ENCODE results near the gene APBB2. TPM values are rescaled to one million over a fixed set of nuclear protein-coding genes. Genes with fewer than 3 reads are reported as not detected.

APBB2 gene
- total and polyA plus RNA-seq, 2 of the 8 experiments (the other 6 are each of a cell fraction or from before 2014, with no cell fraction given) = 58.7 to 59.4 TPM

DNA sequence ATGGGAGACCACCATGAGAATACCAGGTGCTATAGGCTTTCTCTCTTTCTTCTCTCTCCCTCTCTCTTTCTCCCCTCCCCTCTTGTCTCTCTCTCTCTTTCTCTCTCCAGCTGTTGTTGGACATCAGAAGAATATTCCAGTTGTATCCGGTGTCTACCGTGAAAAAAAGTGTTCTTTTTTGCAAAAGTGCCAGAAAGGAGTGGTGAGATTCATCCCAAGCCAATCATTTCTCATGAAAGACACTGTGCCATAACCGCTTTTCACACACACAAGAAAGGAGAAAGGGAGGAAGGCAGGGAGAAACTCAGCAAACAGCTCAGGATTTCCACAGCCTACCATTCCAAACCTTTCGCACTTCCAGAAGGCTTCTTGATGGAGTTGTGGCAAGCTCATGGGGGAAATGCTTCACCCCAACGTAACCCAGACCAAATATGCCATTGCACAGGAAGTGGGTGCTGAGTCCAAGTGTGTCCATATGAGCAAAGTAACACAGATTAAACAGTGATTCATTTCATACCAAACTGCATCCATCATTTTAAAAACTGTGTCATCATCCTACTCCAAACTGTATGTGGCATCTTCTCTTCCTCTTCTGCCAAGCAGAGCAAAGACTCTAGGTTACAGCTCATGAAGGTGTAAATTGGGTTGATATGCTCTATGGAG is 224.0 kb downstream of the APBB2 start:
- Histone ChIP-seq H3K14ac (ENCODE audit: insufficient read length) (no peak overlapping the region), H3K23ac (ENCODE audit: insufficient read length) (no peak overlapping the region), H3K4me3 (ENCODE audit: extremely low read depth in 1 of 4, insufficient read depth in 2 of 4, low read depth in 3 of 4, low read length in 4 of 4) (no peak overlapping the region), H3K56ac (replicated peaks; ENCODE audit: insufficient read length, low read depth, low read length) (no peak overlapping the region), H3K4me1 (replicated peaks in 1 of 4; ENCODE audit: control insufficient read depth in 3 of 4, insufficient read depth in 4 of 4, low read length in 3 of 4) (no peaks in the 10 kb centered on the region), H4K5ac (ENCODE audit: insufficient read length, low read depth, low read length) (no peak overlapping the region), H4K20me1 (replicated peaks in 1 of 2; ENCODE audit: control insufficient read depth in 1 of 2, insufficient read depth in 2 of 2, low read length in 2 of 2) (no peaks in the 10 kb centered on the region), H3K9ac (replicated peaks in 1 of 4; ENCODE audit: extremely low read depth in 1 of 4, low read depth in 3 of 4, low read length in 3 of 4) (no peak overlapping the region), H4K8ac (ENCODE audit: extremely low read depth, insufficient read depth, low read length) (no peak overlapping the region), H4K91ac (replicated peaks; ENCODE audit: insufficient read length, low read length) (no peak overlapping the region), H2BK15ac (ENCODE audit: low read length) (no peak overlapping the region), H2AFZ (ENCODE audit: low read length) (no peak overlapping the region), H3K27me3 (replicated peaks in 1 of 4; ENCODE audit: control insufficient read depth in 3 of 4, extremely low read depth in 1 of 4, insufficient read depth in 3 of 4, low read length in 3 of 4) (no peaks in the 10 kb centered on the region), H3K4me2 (ENCODE audit: insufficient read depth in 1 of 2, low read depth in 2 of 2, low read length in 2 of 2) (no peak overlapping the region), H3K23me2 (ENCODE audit: low read depth, low read length) (no peaks in the 10 kb centered on the region), H2BK20ac (ENCODE audit: low read length) (no peak overlapping the region), H3K18ac (ENCODE audit: extremely low read depth, low read length) (no peak overlapping the region), H3K4ac (replicated peaks; ENCODE audit: insufficient read length, low read depth, low read length) (no peak overlapping the region), H2BK120ac (replicated peaks; ENCODE audit: low read depth, low read length) (no peak overlapping the region), H3K79me2 (ENCODE audit: control insufficient read depth in 1 of 2, insufficient read depth in 2 of 2, low read length in 2 of 2) (no peaks in the 10 kb centered on the region), H2AK5ac (ENCODE audit: low read depth, low read length) (no peak overlapping the region), H2BK5ac (ENCODE audit: low read depth, low read length) (no peak overlapping the region), H3K36me3 (ENCODE audit: control insufficient read depth in 2 of 4, insufficient read depth in 4 of 4, low read length in 3 of 4) (no peaks in the 10 kb centered on the region), H3K27ac (ENCODE audit: low read depth, low read length) (no peak overlapping the region), H2BK12ac (ENCODE audit: low read depth, low read length) (no peak overlapping the region), H3K79me1 (ENCODE audit: low read depth, low read length) (no peaks in the 10 kb centered on the region), H3K9me3 (ENCODE audit: insufficient read depth in 2 of 2, low read depth in 1 of 2, low read length in 1 of 2) (no peaks in the 10 kb centered on the region)
- DNase-seq (ENCODE audit: low read depth in 1 of 2, low spot score in 2 of 2) (no peak), FAIRE-seq (no peak)
- 98% methylated on average over 5 of the region's 5 CpGs; no CpG with 5 or more reads in 1 of the 2 experiments for WGBS, 2 experiments (ENCODE audit: extremely low coverage in 1 of 2, insufficient coverage in 1 of 2, insufficient read length in 1 of 2, insufficient replicate concordance in 2 of 2, low coverage in 1 of 2, low lambda C conversion rate in 2 of 2, missing lambda C conversion rate in 1 of 2)
- CTCF ChIA-PET (ENCODE audit: partially characterized antibody) = interaction anchor here (7.7 kb wide), 1 partner anchor 12 kb away, joined by 58 read pairs; no protein-coding TSS in a partner anchor
- POLR2A ChIA-PET (ENCODE audit: partially characterized antibody) = interaction anchor here (1.0 to 1.2 kb wide), 2 partner anchors 18 to 226 kb away, joined by 3 read pairs; no protein-coding TSS in a partner anchor
- TF ChIP-seq RAD21 (IDR thresholded peaks at IDR 0.05 in 1 of 2, conservative IDR thresholded peaks at IDR 0.05 in 1 of 2; ENCODE audit: low read depth in 2 of 2, low read length in 2 of 2) (no peak), MAFK (IDR thresholded peaks at IDR 0.05; ENCODE audit: low read depth, low read length) (no peak), TAF7 (optimal IDR thresholded peaks at IDR 0.05; ENCODE audit: borderline replicate concordance, low read depth, low read length) (no peak), CHD1 (IDR thresholded peaks at IDR 0.05; ENCODE audit: low read depth, low read length) (no peak), KDM1A (IDR thresholded peaks at IDR 0.05; ENCODE audit: borderline replicate concordance, low read length) (no peak), EGR1 (IDR thresholded peaks at IDR 0.05; ENCODE audit: borderline replicate concordance, low read depth, low read length) (no peak)

Data from H1 (cell line).